ENCODE data around the gene SHISA4. TPM values are rescaled to one million over a fixed set of nuclear protein-coding genes. Genes with fewer than 3 reads are reported as not detected.

SHISA4 gene
- total and polyA plus RNA-seq, 2 of the 8 experiments (the other 6 are each of a cell fraction or from before 2014, with no cell fraction given): 7.8 to 28.9 TPM

GRCh38 chr1:201849372-201850052, 39.2 kb upstream of the SHISA4 start:
- no peak overlapping the region for H4K91ac ChIP-seq (replicated peaks; ENCODE audit: insufficient read length, low read length)
- no peak overlapping the region for H3K14ac ChIP-seq (ENCODE audit: insufficient read length)
- no peak overlapping the region for H3K4me3 ChIP-seq (ENCODE audit: extremely low read depth in 1 of 4, insufficient read depth in 2 of 4, low read depth in 3 of 4, low read length in 4 of 4)
- H3K4ac ChIP-seq (replicated peaks; ENCODE audit: insufficient read length, low read depth, low read length): no peak overlapping the region
- no peak overlapping the region for H3K23ac ChIP-seq (ENCODE audit: insufficient read length)
- H4K8ac ChIP-seq (ENCODE audit: extremely low read depth, insufficient read depth, low read length): no peak overlapping the region
- H2AK5ac ChIP-seq (ENCODE audit: low read depth, low read length): no peak overlapping the region
- ChIA-PET POLR2A (ENCODE audit: partially characterized antibody) (no interaction called here), CTCF (ENCODE audit: partially characterized antibody) (interaction anchor here (0.9 to 3.3 kb wide), 6 partner anchors 8 to 319 kb away, joined by 3 to 12 read pairs (median 4); no protein-coding TSS in a partner anchor)
- peaks cover 30 to 76% (median 63%) of the 10 kb centered on the region in 4 experiments for H3K36me3 ChIP-seq (ENCODE audit: control insufficient read depth in 2 of 4, insufficient read depth in 4 of 4, low read length in 3 of 4)
- H2BK12ac ChIP-seq (ENCODE audit: low read depth, low read length): no peak overlapping the region
- peaks cover 0 to 39% of the 10 kb centered on the region in 2 experiments; a peak in 2 of 4 replicates for H3K79me2 ChIP-seq (ENCODE audit: control insufficient read depth in 1 of 2, insufficient read depth in 2 of 2, low read length in 2 of 2)
- no peaks in the 10 kb centered on the region for H3K9me3 ChIP-seq (ENCODE audit: insufficient read depth in 2 of 2, low read depth in 1 of 2, low read length in 1 of 2)
- no peaks in the 10 kb centered on the region; the same call in 1 of the 2 replicates for H3K79me1 ChIP-seq (ENCODE audit: low read depth, low read length)
- H3K23me2 ChIP-seq (ENCODE audit: low read depth, low read length): no peaks in the 10 kb centered on the region
- H2AFZ ChIP-seq (ENCODE audit: low read length): no peak overlapping the region
- H3K18ac ChIP-seq (ENCODE audit: extremely low read depth, low read length): no peak overlapping the region
- H3K27ac ChIP-seq (ENCODE audit: low read depth, low read length): no peak overlapping the region
- no peak for FAIRE-seq
- WGBS, 2 experiments (ENCODE audit: extremely low coverage in 1 of 2, insufficient coverage in 1 of 2, insufficient read length in 1 of 2, insufficient replicate concordance in 2 of 2, low coverage in 1 of 2, low lambda C conversion rate in 2 of 2, missing lambda C conversion rate in 1 of 2): 93% methylated on average over 2 of the region's 2 CpGs; no CpG with 5 or more reads in 1 of the 2 experiments
- H2BK20ac ChIP-seq (ENCODE audit: low read length): no peak overlapping the region
- H3K4me2 ChIP-seq (ENCODE audit: insufficient read depth in 1 of 2, low read depth in 2 of 2, low read length in 2 of 2): no peak overlapping the region
- H3K9ac ChIP-seq (replicated peaks in 1 of 4; ENCODE audit: extremely low read depth in 1 of 4, low read depth in 3 of 4, low read length in 3 of 4): no peak overlapping the region
- H4K20me1 ChIP-seq (replicated peaks in 1 of 2; ENCODE audit: control insufficient read depth in 1 of 2, insufficient read depth in 2 of 2, low read length in 2 of 2): peaks cover 7 to 9% of the 10 kb centered on the region in 2 experiments
- no peak for DNase-seq (ENCODE audit: low read depth in 1 of 2, low spot score in 2 of 2)
- H2BK5ac ChIP-seq (ENCODE audit: low read depth, low read length): no peak overlapping the region
- no peak overlapping the region for H2BK120ac ChIP-seq (replicated peaks; ENCODE audit: low read depth, low read length)
- no peak overlapping the region for H3K56ac ChIP-seq (replicated peaks; ENCODE audit: insufficient read length, low read depth, low read length)
- H3K27me3 ChIP-seq (replicated peaks in 1 of 4; ENCODE audit: control insufficient read depth in 3 of 4, extremely low read depth in 1 of 4, insufficient read depth in 3 of 4, low read length in 3 of 4): no peaks in the 10 kb centered on the region
- no peaks in the 10 kb centered on the region for H3K4me1 ChIP-seq (replicated peaks in 1 of 4; ENCODE audit: control insufficient read depth in 3 of 4, insufficient read depth in 4 of 4, low read length in 3 of 4)
- H2BK15ac ChIP-seq (ENCODE audit: low read length): no peak overlapping the region
- no peak overlapping the region for H4K5ac ChIP-seq (ENCODE audit: insufficient read length, low read depth, low read length)
- no peak for TF ChIP-seq SP4 (IDR thresholded peaks at IDR 0.05; ENCODE audit: low read length)
- no peak for TF ChIP-seq HDAC2 (IDR thresholded peaks at IDR 0.05; ENCODE audit: borderline replicate concordance in 1 of 2, low read depth in 2 of 2, low read length in 2 of 2)
- no peak for TF ChIP-seq NANOG (IDR thresholded peaks at IDR 0.05; ENCODE audit: insufficient read depth, low read depth, low read length, poor library complexity, severe bottlenecking)
- no peak for TF ChIP-seq SP2 (IDR thresholded peaks at IDR 0.05; ENCODE audit: low read length)
- no peak for TF ChIP-seq SIX5 (IDR thresholded peaks at IDR 0.05; ENCODE audit: low read depth, low read length)
- TF ChIP-seq EZH2 (IDR thresholded peaks at IDR 0.05; ENCODE audit: low read depth, low read length, severe bottlenecking): no peak
- no peak for TF ChIP-seq JUN (IDR thresholded peaks at IDR 0.05; ENCODE audit: low read depth, low read length)
- TF ChIP-seq MAX (IDR thresholded peaks at IDR 0.05): no peak
- no peak for TF ChIP-seq KDM4A (IDR thresholded peaks at IDR 0.05; ENCODE audit: low read depth, low read length, severe bottlenecking)
- no peak for TF ChIP-seq ZNF274 (IDR thresholded peaks at IDR 0.05; ENCODE audit: borderline replicate concordance, extremely low read depth, low read length)
- TF ChIP-seq CBX5 (IDR thresholded peaks at IDR 0.05; ENCODE audit: low read depth, low read length): no peak
- TF ChIP-seq YY1 (IDR thresholded peaks at IDR 0.05; ENCODE audit: low read depth, low read length): no peak
- TF ChIP-seq GTF2F1 (IDR thresholded peaks at IDR 0.05; ENCODE audit: borderline replicate concordance, low read depth, low read length): no peak

Data from H1 (cell line).